ENCODE results near the gene RGCC. TPM values are rescaled to one million over a fixed set of nuclear protein-coding genes. Genes with fewer than 3 reads are reported as not detected.
A peak's percentile ranks its signal among the peaks of the same experiment; 100 is the strongest.

Gene RGCC
- polyA plus RNA-seq, 1 of the 3 experiments (the other 2 are of a cell fraction), result 0.05 TPM

- TF ChIP-seq, protein P1, sequence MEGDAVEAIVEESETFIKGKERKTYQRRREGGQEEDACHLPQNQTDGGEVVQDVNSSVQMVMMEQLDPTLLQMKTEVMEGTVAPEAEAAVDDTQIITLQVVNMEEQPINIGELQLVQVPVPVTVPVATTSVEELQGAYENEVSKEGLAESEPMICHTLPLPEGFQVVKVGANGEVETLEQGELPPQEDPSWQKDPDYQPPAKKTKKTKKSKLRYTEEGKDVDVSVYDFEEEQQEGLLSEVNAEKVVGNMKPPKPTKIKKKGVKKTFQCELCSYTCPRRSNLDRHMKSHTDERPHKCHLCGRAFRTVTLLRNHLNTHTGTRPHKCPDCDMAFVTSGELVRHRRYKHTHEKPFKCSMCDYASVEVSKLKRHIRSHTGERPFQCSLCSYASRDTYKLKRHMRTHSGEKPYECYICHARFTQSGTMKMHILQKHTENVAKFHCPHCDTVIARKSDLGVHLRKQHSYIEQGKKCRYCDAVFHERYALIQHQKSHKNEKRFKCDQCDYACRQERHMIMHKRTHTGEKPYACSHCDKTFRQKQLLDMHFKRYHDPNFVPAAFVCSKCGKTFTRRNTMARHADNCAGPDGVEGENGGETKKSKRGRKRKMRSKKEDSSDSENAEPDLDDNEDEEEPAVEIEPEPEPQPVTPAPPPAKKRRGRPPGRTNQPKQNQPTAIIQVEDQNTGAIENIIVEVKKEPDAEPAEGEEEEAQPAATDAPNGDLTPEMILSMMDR (IDR thresholded peaks at IDR 0.05), result peak; percentile 57
- TF ChIP-seq TCF12 (IDR thresholded peaks at IDR 0.05) (no peak), MXI1 (IDR thresholded peaks at IDR 0.05; ENCODE audit: low read depth, low read length) (no peak), RAD21 (IDR thresholded peaks at IDR 0.05; ENCODE audit: low read length) (no peak)
- Histone ChIP-seq H3K9ac (no peak overlapping the region), H4K20me1 (ENCODE audit: insufficient read depth) (no peaks in the 10 kb centered on the region), H3K27me3 (ENCODE audit: insufficient read depth) (peaks cover 44% of the 10 kb centered on the region), H3K4me2 (no peak overlapping the region; the same call in 1 of the 2 replicates), H3K4me1 (ENCODE audit: control insufficient read depth in 1 of 2, insufficient read depth in 2 of 2, low read depth in 1 of 2, low read length in 1 of 2) (peaks cover 5 to 19% of the 10 kb centered on the region in 2 experiments; a peak in 2 of 4 replicates), H3K79me2 (ENCODE audit: insufficient read depth) (no peaks in the 10 kb centered on the region), H3K27ac (ENCODE audit: low read depth in 2 of 2, low read length in 1 of 2) (no peak overlapping the region), H3F3A (replicated peaks; ENCODE audit: insufficient read depth) (no peaks in the 10 kb centered on the region), H3K9me3 (no peaks in the 10 kb centered on the region), H3K36me3 (replicated peaks in 1 of 2; ENCODE audit: control insufficient read depth in 1 of 2, insufficient read depth in 2 of 2, low read length in 1 of 2) (no peaks in the 10 kb centered on the region), H2AFZ (ENCODE audit: low read depth) (no peak overlapping the region), H3K9me2 (no peaks in the 10 kb centered on the region), H3K4me3 (ENCODE audit: low read depth in 2 of 2, low read length in 1 of 2) (peak overlapping the region in 1 of 2 experiments; percentile 48; a peak in 1 of 4 replicates)
- POLR2A ChIA-PET, result no interaction called here
- 86% methylated on average over 4 of the region's 4 CpGs for WGBS (ENCODE audit: low lambda C conversion rate)
- peak; percentile 32 for DNase-seq
- CTCF ChIA-PET, result interaction anchor here (0.6 to 2.4 kb wide), 6 partner anchors 11 to 652 kb away, joined by 3 to 10 read pairs (median 3); no protein-coding TSS in a partner anchor
Observed at GRCh38 chr13:41458761-41459431, 1.5 kb downstream of the RGCC start.

- no peak overlapping the region for H2AFZ ChIP-seq (ENCODE audit: low read depth)
- no peak overlapping the region for H3K9ac ChIP-seq
- no peaks in the 10 kb centered on the region for H3K36me3 ChIP-seq (replicated peaks in 1 of 2; ENCODE audit: control insufficient read depth in 1 of 2, insufficient read depth in 2 of 2, low read length in 1 of 2)
- H3K79me2 ChIP-seq (ENCODE audit: insufficient read depth), result no peaks in the 10 kb centered on the region
- no peak for DNase-seq
- H4K20me1 ChIP-seq (ENCODE audit: insufficient read depth), result no peaks in the 10 kb centered on the region
- H3K9me2 ChIP-seq, result no peaks in the 10 kb centered on the region
- no peak overlapping the region for H3K27ac ChIP-seq (ENCODE audit: low read depth in 2 of 2, low read length in 1 of 2)
- no peak overlapping the region for H3K4me2 ChIP-seq
- no peaks in the 10 kb centered on the region for H3K9me3 ChIP-seq
- 90% methylated on average over 7 of the region's 7 CpGs for WGBS (ENCODE audit: low lambda C conversion rate)
- TF ChIP-seq REST (IDR thresholded peaks at IDR 0.05; ENCODE audit: low read depth, low read length) (no peak), MXI1 (IDR thresholded peaks at IDR 0.05; ENCODE audit: low read depth, low read length) (no peak)
- H3F3A ChIP-seq (replicated peaks; ENCODE audit: insufficient read depth), result no peaks in the 10 kb centered on the region
- H3K4me1 ChIP-seq (ENCODE audit: control insufficient read depth in 1 of 2, insufficient read depth in 2 of 2, low read depth in 1 of 2, low read length in 1 of 2), result peaks cover 5 to 19% of the 10 kb centered on the region in 2 experiments; a peak in 2 of 4 replicates
- POLR2A ChIA-PET, result no interaction called here
- CTCF ChIA-PET, result interaction anchor here (0.7 to 2.4 kb wide), 6 partner anchors 10 to 651 kb away, joined by 3 to 10 read pairs (median 3); no protein-coding TSS in a partner anchor
- no peak overlapping the region for H3K4me3 ChIP-seq (ENCODE audit: low read depth in 2 of 2, low read length in 1 of 2)
- peaks cover 44% of the 10 kb centered on the region for H3K27me3 ChIP-seq (ENCODE audit: insufficient read depth)
Observed at GRCh38 chr13:41459432-41460073, 2.2 kb downstream of the RGCC start.
